ENCODE results near the gene HES7. TPM values are rescaled to one million over a fixed set of nuclear protein-coding genes. Genes with fewer than 3 reads are reported as not detected.

HES7 gene
- total RNA-seq, 1 donor from 2014 or later: not detected

DNA sequence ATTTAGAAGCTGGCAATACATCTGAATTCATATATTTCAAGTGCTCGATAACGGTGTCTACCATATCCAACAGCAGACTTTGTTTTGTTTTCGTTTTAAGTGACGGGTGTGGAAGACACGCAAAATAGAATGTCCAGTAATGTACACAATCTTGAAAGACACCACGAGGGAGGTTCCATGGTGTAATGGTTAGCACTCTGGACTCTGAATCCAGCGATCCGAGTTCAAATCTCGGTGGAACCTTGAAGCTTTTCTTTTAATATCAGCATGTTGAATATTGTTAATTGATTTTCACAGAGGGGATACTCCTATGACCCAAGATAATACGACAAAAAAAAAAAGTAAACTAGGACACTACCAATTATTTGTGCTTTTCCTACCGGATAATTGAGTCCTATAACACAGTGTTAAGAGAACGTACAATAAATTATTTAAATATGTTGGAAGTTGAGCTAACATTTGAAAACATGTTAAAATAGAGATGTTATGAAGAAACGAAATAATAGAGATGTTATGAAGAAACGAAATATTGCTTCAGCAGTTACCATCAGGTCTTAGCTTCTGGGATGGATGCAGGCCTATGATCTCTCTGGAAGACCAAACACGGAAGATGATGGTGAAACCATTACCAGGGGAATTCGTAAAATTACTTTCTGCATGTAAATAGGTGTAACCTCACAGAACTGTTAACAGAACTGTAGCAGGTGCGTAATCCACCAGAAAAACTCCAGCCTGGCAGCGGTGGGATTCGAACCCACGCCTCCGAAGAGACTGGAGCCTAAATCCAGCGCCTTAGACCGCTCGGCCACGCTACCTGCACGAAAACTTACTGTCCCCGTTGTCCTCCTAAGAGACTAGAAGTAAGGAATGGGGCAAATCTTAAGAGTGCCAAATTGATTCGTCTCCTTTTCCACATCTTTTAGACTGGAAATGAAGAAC, 4.1 kb downstream of the HES7 start:
- TF ChIP-seq, protein P1, sequence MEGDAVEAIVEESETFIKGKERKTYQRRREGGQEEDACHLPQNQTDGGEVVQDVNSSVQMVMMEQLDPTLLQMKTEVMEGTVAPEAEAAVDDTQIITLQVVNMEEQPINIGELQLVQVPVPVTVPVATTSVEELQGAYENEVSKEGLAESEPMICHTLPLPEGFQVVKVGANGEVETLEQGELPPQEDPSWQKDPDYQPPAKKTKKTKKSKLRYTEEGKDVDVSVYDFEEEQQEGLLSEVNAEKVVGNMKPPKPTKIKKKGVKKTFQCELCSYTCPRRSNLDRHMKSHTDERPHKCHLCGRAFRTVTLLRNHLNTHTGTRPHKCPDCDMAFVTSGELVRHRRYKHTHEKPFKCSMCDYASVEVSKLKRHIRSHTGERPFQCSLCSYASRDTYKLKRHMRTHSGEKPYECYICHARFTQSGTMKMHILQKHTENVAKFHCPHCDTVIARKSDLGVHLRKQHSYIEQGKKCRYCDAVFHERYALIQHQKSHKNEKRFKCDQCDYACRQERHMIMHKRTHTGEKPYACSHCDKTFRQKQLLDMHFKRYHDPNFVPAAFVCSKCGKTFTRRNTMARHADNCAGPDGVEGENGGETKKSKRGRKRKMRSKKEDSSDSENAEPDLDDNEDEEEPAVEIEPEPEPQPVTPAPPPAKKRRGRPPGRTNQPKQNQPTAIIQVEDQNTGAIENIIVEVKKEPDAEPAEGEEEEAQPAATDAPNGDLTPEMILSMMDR (IDR thresholded peaks at IDR 0.05; ENCODE audit: unreplicated experiment): no peak
- peaks cover 1% of the 10 kb centered on the region for H3K36me3 Mint-ChIP-seq (ENCODE audit: insufficient read depth)
- H3K4me3 Mint-ChIP-seq (ENCODE audit: low read depth): peak overlapping the region; percentile 69
- H3K27me3 Mint-ChIP-seq: peaks cover 70% of the 10 kb centered on the region
- H3K4me1 Mint-ChIP-seq (ENCODE audit: low read depth): peaks cover 30% of the 10 kb centered on the region
- peak; percentile 77 for DNase-seq (ENCODE audit: low spot score, unreplicated experiment)
- H3K27ac Mint-ChIP-seq: peak overlapping the region; percentile 98
- no peaks in the 10 kb centered on the region for H3K9me3 Mint-ChIP-seq (ENCODE audit: low read depth)

DNA sequence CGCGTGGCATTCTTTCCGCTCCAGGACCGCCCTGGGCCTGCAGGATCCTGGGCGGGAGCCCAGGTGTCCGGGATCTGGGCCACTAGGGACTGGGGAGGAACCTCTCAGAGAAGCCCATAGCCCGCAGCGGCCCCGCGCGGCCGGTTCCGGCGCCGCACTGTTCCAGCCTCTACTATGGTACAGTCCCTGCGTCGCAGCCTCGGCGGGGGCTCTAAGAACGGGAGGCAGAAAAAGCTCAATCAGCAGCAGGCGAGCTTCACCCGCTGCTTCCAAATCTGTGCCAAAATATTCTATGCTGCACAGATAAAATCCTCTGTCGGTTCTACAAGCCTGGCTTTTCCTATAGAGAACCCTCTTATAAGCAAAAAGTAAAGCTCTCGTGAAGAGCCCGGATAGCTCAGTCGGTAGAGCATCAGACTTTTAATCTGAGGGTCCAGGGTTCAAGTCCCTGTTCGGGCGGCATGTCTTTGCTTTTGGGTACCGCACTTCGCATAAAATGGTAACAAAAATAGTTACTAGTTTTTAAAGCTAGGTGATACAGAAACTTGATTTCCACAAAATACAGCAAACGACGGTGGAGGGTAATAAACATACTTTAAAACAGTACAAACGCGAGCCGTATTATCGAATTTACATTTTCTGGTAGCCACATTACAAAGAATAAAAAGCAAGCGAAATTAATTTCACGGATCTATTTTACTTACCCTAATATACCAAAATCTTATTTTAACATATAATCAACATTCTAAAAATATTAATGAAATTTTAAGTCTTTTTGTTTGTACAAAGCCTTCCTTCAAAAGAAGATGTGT, 4.9 kb downstream of the HES7 start:
- DNase-seq (ENCODE audit: low spot score, unreplicated experiment): peak; percentile 85
- H3K9me3 Mint-ChIP-seq (ENCODE audit: low read depth): no peaks in the 10 kb centered on the region
- peaks cover 24% of the 10 kb centered on the region for H3K4me1 Mint-ChIP-seq (ENCODE audit: low read depth)
- H3K36me3 Mint-ChIP-seq (ENCODE audit: insufficient read depth): peaks cover 1% of the 10 kb centered on the region
- peak overlapping the region; percentile 99 for H3K27ac Mint-ChIP-seq
- peak overlapping the region; percentile 87 for H3K4me3 Mint-ChIP-seq (ENCODE audit: low read depth)
- TF ChIP-seq, protein P1 (IDR thresholded peaks at IDR 0.05; ENCODE audit: unreplicated experiment): peak; percentile 86
- peaks cover 69% of the 10 kb centered on the region for H3K27me3 Mint-ChIP-seq

DNA sequence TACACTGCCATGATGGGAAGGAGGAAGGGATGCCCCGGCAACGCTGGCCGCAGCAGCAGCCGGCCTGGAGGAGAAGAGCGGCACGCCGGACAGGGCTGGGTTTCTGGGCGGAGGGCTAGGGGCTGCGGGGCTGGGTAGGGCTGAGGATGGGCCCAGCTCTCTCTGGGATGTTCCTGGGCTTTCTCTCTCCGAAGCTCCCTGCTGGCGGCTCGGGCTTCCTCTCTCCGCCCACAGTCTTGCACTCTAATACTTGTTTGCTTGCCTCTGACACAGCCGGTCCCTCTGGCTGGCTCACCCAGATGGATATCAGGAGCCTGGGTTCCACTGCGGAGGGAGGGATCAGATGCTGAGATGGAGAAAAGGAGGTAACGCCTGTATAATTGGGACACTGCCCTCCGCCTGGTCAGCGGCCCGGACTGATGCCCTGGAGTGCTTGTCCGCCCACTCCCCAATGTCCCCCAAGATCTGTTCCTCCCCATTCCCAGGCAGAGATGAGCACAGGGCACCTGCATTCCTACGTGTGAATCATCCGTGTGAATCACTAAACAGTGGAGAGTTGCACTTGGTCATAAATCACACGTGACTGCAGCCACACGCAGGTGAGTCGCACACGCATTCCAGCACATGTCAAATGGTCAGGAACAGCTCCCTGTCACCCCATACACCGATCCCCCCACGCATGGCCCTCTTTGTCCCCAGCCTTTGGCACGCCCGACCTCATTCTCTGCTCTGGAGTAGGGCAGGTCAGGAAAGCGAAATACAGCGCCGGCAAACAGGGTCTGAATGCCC, 5.7 kb downstream of the HES7 start, which contains the start of gene ALOXE3:
ALOXE3 (minus strand) TSS at position 535 of the 789 bp plus-strand sequence; CDS start at position 11, 524 bp downstream.
- Mint-ChIP-seq H3K27me3 (peaks cover 66% of the 10 kb centered on the region), H3K4me1 (ENCODE audit: low read depth) (peaks cover 18% of the 10 kb centered on the region), H3K4me3 (ENCODE audit: low read depth) (peak within 1 kb of the TSS; percentile 87), H3K9me3 (ENCODE audit: low read depth) (no peaks in the 10 kb centered on the region), H3K36me3 (ENCODE audit: insufficient read depth) (peaks cover 1% of the 10 kb centered on the region), H3K27ac (peak within 1 kb of the TSS; percentile 99)
- no peak for DNase-seq (ENCODE audit: low spot score, unreplicated experiment)
- TF ChIP-seq, protein P1 (IDR thresholded peaks at IDR 0.05; ENCODE audit: unreplicated experiment): no peak

DNA sequence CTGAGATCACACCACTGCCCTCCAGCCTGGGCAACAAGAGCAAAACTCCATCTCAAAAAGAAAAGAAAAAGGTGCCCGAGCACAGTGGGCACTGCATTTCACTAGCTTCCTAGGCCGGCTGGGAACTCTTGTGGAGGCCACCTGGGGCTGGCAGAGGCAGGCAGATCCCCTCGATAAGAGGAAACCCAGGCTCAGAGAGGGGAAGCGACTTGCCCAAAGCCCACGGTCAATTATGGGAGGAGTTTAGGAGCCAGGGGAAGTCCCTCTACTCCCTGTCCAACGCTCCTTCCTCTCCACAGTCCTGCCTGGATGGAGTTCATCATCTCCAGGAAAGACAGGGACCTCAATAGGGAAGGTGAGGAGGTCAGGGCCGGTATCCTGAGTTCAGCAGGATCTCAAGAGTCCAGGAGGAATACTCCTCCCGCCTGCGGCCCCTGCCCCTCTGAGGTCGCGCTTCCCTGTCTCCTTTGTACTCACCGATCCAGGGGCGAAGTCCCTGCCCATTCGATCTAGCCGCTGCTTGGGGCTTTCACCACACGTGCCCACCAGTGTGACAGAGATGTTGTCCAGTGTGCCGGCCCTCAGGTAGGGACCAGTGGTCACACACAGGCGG, 6.4 kb downstream of the HES7 start:
- H3K9me3 Mint-ChIP-seq (ENCODE audit: low read depth): no peaks in the 10 kb centered on the region
- H3K27me3 Mint-ChIP-seq: peaks cover 66% of the 10 kb centered on the region
- H3K4me3 Mint-ChIP-seq (ENCODE audit: low read depth): peak overlapping the region; percentile 87
- no peak for DNase-seq (ENCODE audit: low spot score, unreplicated experiment)
- peaks cover 13% of the 10 kb centered on the region for H3K4me1 Mint-ChIP-seq (ENCODE audit: low read depth)
- no peak overlapping the region for H3K27ac Mint-ChIP-seq
- TF ChIP-seq, protein P1 (IDR thresholded peaks at IDR 0.05; ENCODE audit: unreplicated experiment): no peak
- H3K36me3 Mint-ChIP-seq (ENCODE audit: insufficient read depth): peaks cover 1% of the 10 kb centered on the region

Measured in progenitor cell of endocrine pancreas (in vitro differentiated cells).